ENCODE results near the gene MAMLD1.

Gene MAMLD1

DNA sequence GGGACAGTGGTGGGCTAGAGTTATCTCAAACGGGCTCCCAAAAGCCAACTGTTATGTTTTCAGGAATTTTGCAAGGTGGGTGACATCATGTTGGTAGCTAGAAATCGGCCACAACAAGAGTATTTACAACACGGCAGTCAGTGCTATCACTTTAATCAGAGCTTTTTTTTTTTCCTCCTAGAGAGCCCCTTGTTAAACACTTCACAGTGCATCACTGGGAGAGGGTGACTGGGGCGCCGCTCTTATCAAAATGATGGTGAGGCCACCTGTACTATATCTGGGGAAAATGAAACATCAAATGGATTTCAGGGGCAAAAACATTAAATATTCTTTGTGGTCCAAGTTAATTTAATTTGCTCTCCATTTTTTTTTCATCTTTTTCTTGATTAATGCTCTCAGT is 44.9 kb downstream of the MAMLD1 start:
- POLR2A ChIA-PET (ENCODE audit: low non-redundant PET), result no interaction called here
- H3K27ac ChIP-seq, result no peak overlapping the region
- CTCF ChIA-PET, result no interaction called here
- TF ChIP-seq, protein P1, sequence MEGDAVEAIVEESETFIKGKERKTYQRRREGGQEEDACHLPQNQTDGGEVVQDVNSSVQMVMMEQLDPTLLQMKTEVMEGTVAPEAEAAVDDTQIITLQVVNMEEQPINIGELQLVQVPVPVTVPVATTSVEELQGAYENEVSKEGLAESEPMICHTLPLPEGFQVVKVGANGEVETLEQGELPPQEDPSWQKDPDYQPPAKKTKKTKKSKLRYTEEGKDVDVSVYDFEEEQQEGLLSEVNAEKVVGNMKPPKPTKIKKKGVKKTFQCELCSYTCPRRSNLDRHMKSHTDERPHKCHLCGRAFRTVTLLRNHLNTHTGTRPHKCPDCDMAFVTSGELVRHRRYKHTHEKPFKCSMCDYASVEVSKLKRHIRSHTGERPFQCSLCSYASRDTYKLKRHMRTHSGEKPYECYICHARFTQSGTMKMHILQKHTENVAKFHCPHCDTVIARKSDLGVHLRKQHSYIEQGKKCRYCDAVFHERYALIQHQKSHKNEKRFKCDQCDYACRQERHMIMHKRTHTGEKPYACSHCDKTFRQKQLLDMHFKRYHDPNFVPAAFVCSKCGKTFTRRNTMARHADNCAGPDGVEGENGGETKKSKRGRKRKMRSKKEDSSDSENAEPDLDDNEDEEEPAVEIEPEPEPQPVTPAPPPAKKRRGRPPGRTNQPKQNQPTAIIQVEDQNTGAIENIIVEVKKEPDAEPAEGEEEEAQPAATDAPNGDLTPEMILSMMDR (conservative IDR thresholded peaks at IDR 0.05; ENCODE audit: low read depth), result no peak
- no peak for DNase-seq (ENCODE audit: low spot score)

DNA sequence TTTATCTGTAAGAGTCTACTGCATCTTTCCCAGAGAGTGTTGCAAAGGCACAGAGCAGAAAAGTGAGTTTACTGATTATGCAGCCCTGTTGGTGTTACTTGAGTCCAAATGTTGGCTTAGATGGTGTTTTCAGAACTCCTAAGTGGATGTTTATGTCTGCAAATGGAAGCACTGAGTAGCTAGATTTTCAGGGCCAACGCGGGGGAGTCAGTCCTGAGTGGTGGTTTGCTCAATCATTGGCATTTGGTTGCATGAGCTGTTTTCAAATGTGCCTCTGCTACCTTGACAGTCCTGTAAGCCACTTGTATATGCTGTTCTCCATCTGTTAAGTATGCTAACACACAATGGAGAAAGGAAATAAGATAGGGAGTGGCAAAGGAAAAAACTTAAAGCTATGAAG is 45.4 kb downstream of the MAMLD1 start:
- TF ChIP-seq, protein P1 (conservative IDR thresholded peaks at IDR 0.05; ENCODE audit: low read depth), result no peak
- CTCF ChIA-PET, result no interaction called here
- no peak overlapping the region for H3K27ac ChIP-seq
- DNase-seq (ENCODE audit: low spot score), result no peak
- POLR2A ChIA-PET (ENCODE audit: low non-redundant PET), result no interaction called here

DNA sequence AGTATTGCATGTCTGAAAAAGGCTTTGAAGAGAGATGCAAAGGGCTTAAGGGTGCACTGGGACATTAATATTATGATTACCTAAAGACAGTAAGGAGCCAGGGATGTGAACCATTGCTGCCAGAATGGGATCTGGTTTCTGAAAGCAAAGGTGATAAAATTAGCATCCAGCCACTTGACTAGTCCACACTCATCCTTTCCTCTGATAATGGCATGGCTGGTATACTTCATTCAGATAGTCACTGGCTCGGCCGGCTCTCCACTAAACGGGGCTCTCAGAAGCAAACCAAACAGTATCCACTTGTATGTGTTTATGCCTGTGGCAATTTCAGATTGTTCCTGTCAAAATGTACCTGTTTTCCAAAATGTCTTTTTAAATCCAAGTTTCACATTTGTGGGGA is 46.4 kb downstream of the MAMLD1 start:
- DNase-seq (ENCODE audit: low spot score), result no peak
- POLR2A ChIA-PET (ENCODE audit: low non-redundant PET), result no interaction called here
- CTCF ChIA-PET, result no interaction called here
- TF ChIP-seq, protein P1 (conservative IDR thresholded peaks at IDR 0.05; ENCODE audit: low read depth), result no peak
- H3K27ac ChIP-seq, result no peak overlapping the region

GRCh38 chrX:150409964-150410363 is 46.8 kb downstream of the MAMLD1 start:
- H3K27ac ChIP-seq, result no peak overlapping the region
- ChIA-PET POLR2A (ENCODE audit: low non-redundant PET) (no interaction called here), CTCF (interaction anchor here (0.6 kb wide), 2 partner anchors 14 to 36 kb away, joined by 3 read pairs; no protein-coding TSS in a partner anchor)
- no peak for DNase-seq (ENCODE audit: low spot score)
- TF ChIP-seq, protein P1 (conservative IDR thresholded peaks at IDR 0.05; ENCODE audit: low read depth), result no peak

- no peak overlapping the region for H3K27ac ChIP-seq
- ChIA-PET POLR2A (ENCODE audit: low non-redundant PET) (no interaction called here), CTCF (interaction anchor here (0.6 kb wide), 2 partner anchors 15 to 36 kb away, joined by 3 read pairs; no protein-coding TSS in a partner anchor)
- TF ChIP-seq, protein P1 (conservative IDR thresholded peaks at IDR 0.05; ENCODE audit: low read depth), result no peak
- DNase-seq (ENCODE audit: low spot score), result no peak
These were observed 47.4 kb downstream of the MAMLD1 start for GRCh38 chrX:150410513-150410912.

GRCh38 chrX:150411656-150412055 is 48.5 kb downstream of the MAMLD1 start:
- H3K27ac ChIP-seq, result no peak overlapping the region
- CTCF ChIA-PET, result interaction anchor here (0.6 kb wide), 1 partner anchor 132 kb away, joined by 4 read pairs; no protein-coding TSS in a partner anchor
- POLR2A ChIA-PET (ENCODE audit: low non-redundant PET), result no interaction called here
- TF ChIP-seq, protein P1 (conservative IDR thresholded peaks at IDR 0.05; ENCODE audit: low read depth), result no peak
- DNase-seq (ENCODE audit: low spot score), result no peak

- ChIA-PET POLR2A (ENCODE audit: low non-redundant PET) (no interaction called here), CTCF (no interaction called here)
- TF ChIP-seq, protein P1 (conservative IDR thresholded peaks at IDR 0.05; ENCODE audit: low read depth), result no peak
- no peak for DNase-seq (ENCODE audit: low spot score)
- H3K27ac ChIP-seq, result no peak overlapping the region
These were observed 51.1 kb downstream of the MAMLD1 start for GRCh38 chrX:150414228-150414627.

Measured in RWPE1 (cell line).